ENCODE results near the gene HDAC9.

GRCh38 chr7:18962031-18962430 is 466.5 kb downstream of the HDAC9 start:
- TF ChIP-seq POLR2A (IDR thresholded peaks at IDR 0.05; ENCODE audit: low read depth, low read length) (no peak), POLR2AphosphoS5 (IDR thresholded peaks at IDR 0.05; ENCODE audit: low read depth, low read length) (no peak), TAF1 (IDR thresholded peaks at IDR 0.05; ENCODE audit: borderline replicate concordance, low read depth, low read length) (no peak)

Data from GM12892 (cell line).